ENCODE results near the gene CCDC85A. TPM values are rescaled to one million over a fixed set of nuclear protein-coding genes. Genes with fewer than 3 reads are reported as not detected.

CCDC85A gene
- total and polyA plus RNA-seq, 2 of the 4 experiments (the other 2 are of a cell fraction) = 1.1 to 2.2 TPM

DNA sequence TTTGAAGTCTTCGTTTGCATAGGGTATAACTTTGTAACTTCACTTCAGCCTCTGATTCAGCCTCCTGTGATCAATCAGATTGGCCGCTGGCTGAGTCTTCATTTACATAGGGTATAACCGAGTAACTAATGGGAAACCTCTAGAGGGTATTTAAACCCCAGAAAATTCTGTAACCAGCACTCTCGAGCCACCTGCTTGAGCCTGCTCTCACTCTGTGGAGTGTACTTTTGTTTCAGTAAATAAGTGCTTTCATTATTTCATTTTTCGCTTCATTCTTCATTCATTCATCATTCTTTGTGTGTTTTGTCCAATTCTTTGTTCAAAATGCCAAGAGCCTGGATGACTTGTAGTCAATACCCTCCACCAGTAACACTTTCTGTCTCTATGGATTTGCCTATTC lies 56.4 kb downstream of the CCDC85A start:
- ChIA-PET POLR2A (ENCODE audit: unreplicated experiment) (no interaction called here), CTCF (no interaction called here)
- no peak overlapping the region for H2AK5ac ChIP-seq (ENCODE audit: low read depth, low read length)
- H3K14ac ChIP-seq (replicated peaks; ENCODE audit: low read depth, low read length) = no peak overlapping the region
- H4K91ac ChIP-seq (ENCODE audit: insufficient read depth, low read depth, low read length) = no peak overlapping the region
- no peak overlapping the region for H3K27ac ChIP-seq (ENCODE audit: insufficient read depth, low read length)
- no CpG with 5 or more reads among the region's 5 CpGs for WGBS, 2 experiments (ENCODE audit: extremely low coverage in 2 of 2, insufficient read length in 1 of 2)
- DNase-seq (no peak), ATAC-seq (ENCODE audit: low read depth) (no peak)
- no TSS peak for BruUV-seq (replicated peaks)
- no peak for TF ChIP-seq NFE2L2 (IDR thresholded peaks at IDR 0.05; ENCODE audit: low read depth, low read length)
- TF ChIP-seq, protein P1, sequence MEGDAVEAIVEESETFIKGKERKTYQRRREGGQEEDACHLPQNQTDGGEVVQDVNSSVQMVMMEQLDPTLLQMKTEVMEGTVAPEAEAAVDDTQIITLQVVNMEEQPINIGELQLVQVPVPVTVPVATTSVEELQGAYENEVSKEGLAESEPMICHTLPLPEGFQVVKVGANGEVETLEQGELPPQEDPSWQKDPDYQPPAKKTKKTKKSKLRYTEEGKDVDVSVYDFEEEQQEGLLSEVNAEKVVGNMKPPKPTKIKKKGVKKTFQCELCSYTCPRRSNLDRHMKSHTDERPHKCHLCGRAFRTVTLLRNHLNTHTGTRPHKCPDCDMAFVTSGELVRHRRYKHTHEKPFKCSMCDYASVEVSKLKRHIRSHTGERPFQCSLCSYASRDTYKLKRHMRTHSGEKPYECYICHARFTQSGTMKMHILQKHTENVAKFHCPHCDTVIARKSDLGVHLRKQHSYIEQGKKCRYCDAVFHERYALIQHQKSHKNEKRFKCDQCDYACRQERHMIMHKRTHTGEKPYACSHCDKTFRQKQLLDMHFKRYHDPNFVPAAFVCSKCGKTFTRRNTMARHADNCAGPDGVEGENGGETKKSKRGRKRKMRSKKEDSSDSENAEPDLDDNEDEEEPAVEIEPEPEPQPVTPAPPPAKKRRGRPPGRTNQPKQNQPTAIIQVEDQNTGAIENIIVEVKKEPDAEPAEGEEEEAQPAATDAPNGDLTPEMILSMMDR (conservative IDR thresholded peaks at IDR 0.05; ENCODE audit: low read depth, low read length) = no peak
- no peak for TF ChIP-seq FOS (IDR thresholded peaks at IDR 0.05; ENCODE audit: low read depth, low read length)
- TF ChIP-seq CEBPB (IDR thresholded peaks at IDR 0.05; ENCODE audit: low read depth, low read length) = no peak
- TF ChIP-seq RCOR1 (IDR thresholded peaks at IDR 0.05; ENCODE audit: insufficient replicate concordance, low read length) = no peak
- TF ChIP-seq, protein P2, sequence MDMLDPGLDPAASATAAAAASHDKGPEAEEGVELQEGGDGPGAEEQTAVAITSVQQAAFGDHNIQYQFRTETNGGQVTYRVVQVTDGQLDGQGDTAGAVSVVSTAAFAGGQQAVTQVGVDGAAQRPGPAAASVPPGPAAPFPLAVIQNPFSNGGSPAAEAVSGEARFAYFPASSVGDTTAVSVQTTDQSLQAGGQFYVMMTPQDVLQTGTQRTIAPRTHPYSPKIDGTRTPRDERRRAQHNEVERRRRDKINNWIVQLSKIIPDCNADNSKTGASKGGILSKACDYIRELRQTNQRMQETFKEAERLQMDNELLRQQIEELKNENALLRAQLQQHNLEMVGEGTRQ (IDR thresholded peaks at IDR 0.05; ENCODE audit: low read depth, low read length) = no peak
- TF ChIP-seq MAZ (IDR thresholded peaks at IDR 0.05; ENCODE audit: borderline replicate concordance, low read depth, low read length) = no peak
- no peak for TF ChIP-seq SMC3 (IDR thresholded peaks at IDR 0.05; ENCODE audit: low read depth, low read length)
- TF ChIP-seq CHD1 (IDR thresholded peaks at IDR 0.05; ENCODE audit: low read depth, low read length) = no peak
- TF ChIP-seq, protein P3, sequence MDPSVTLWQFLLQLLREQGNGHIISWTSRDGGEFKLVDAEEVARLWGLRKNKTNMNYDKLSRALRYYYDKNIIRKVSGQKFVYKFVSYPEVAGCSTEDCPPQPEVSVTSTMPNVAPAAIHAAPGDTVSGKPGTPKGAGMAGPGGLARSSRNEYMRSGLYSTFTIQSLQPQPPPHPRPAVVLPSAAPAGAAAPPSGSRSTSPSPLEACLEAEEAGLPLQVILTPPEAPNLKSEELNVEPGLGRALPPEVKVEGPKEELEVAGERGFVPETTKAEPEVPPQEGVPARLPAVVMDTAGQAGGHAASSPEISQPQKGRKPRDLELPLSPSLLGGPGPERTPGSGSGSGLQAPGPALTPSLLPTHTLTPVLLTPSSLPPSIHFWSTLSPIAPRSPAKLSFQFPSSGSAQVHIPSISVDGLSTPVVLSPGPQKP (IDR thresholded peaks at IDR 0.05; ENCODE audit: borderline replicate concordance, low read depth, low read length) = no peak
- TF ChIP-seq MXI1 (IDR thresholded peaks at IDR 0.05; ENCODE audit: borderline replicate concordance, low read depth, low read length) = no peak
- no peak for TF ChIP-seq RFX5 (IDR thresholded peaks at IDR 0.05; ENCODE audit: low read depth, low read length)
- no peak for TF ChIP-seq BHLHE40 (IDR thresholded peaks at IDR 0.05; ENCODE audit: low read depth, low read length)
- no peak for TF ChIP-seq POLR2A (IDR thresholded peaks at IDR 0.05; ENCODE audit: low read depth, low read length)
- no peak for TF ChIP-seq MAFK (IDR thresholded peaks at IDR 0.05; ENCODE audit: low read depth, low read length)
- no peak for TF ChIP-seq RAD21 (IDR thresholded peaks at IDR 0.05; ENCODE audit: low read length)
- H3K27me3 ChIP-seq (ENCODE audit: control insufficient read depth, insufficient read depth, low read length) = no peaks in the 10 kb centered on the region
- no peak overlapping the region for H3K4ac ChIP-seq (ENCODE audit: low read depth, low read length)
- H3K4me3 ChIP-seq (ENCODE audit: insufficient read depth, low read depth, low read length) = no peak overlapping the region
- in situ Hi-C loops (cut with MboI; ENCODE audit: low sequenced_read_pairs) (no loop called here), intact Hi-C loops (cut with micrococcal nuclease) (no loop called here), dilution Hi-C loops (cut with HindIII; ENCODE audit: low sequenced_read_pairs, unreplicated experiment) (no loop called here)
- no peak overlapping the region for H3K23ac ChIP-seq (ENCODE audit: low read depth, low read length)
- H4K20me1 ChIP-seq (ENCODE audit: insufficient read depth, low read length) = no peaks in the 10 kb centered on the region
- no peak overlapping the region for H2BK120ac ChIP-seq (ENCODE audit: low read depth, low read length)
- H2BK15ac ChIP-seq (ENCODE audit: low read depth, low read length) = no peak overlapping the region
- H3K36me3 ChIP-seq (ENCODE audit: control insufficient read depth, insufficient read depth, low read length) = no peaks in the 10 kb centered on the region
- H3K18ac ChIP-seq (ENCODE audit: low read depth, low read length) = no peak overlapping the region
- no peak overlapping the region for H4K5ac ChIP-seq (ENCODE audit: low read depth, low read length)
- H3K79me1 ChIP-seq (ENCODE audit: low read depth in 1 of 2, low read length in 2 of 2) = no peaks in the 10 kb centered on the region
- no peak overlapping the region for H3K4me2 ChIP-seq (ENCODE audit: low read depth, low read length)
- no peaks in the 10 kb centered on the region for H3K9me3 ChIP-seq (ENCODE audit: control insufficient read depth, insufficient read depth, low read length)
- H3K4me1 ChIP-seq (ENCODE audit: control insufficient read depth, insufficient read depth, low read length) = no peaks in the 10 kb centered on the region
- no peaks in the 10 kb centered on the region for H3K9me1 ChIP-seq (ENCODE audit: insufficient read depth, low read length)
- no peak overlapping the region for H3K9ac ChIP-seq (ENCODE audit: low read depth, low read length)
- no peak overlapping the region for H2BK5ac ChIP-seq (ENCODE audit: low read depth, low read length, poor library complexity, severe bottlenecking)
- H3K56ac ChIP-seq (ENCODE audit: extremely low read depth, insufficient read depth, low read length) = no peak overlapping the region
- H2BK20ac ChIP-seq (ENCODE audit: low read depth, low read length) = no peak overlapping the region
- H4K8ac ChIP-seq (ENCODE audit: low read depth in 2 of 2, low read length in 2 of 2) = no peak overlapping the region
- no peak overlapping the region for H2AFZ ChIP-seq (replicated peaks; ENCODE audit: low read length, poor library complexity)
- no peak overlapping the region for H2AK9ac ChIP-seq (replicated peaks; ENCODE audit: low read depth, low read length, poor library complexity)

Measured in IMR-90 (cell line).